H1 (cell line): ENCODE results near the gene ACAD11. TPM values are rescaled to one million over a fixed set of nuclear protein-coding genes. Genes with fewer than 3 reads are reported as not detected.

Experiments used
- CTCF ChIA-PET: fragments of 300-600 bp; sonication (Branson Sonifier 250); formaldehyde crosslinking; loops from one replicate; lab custom pipeline; 2021; ENCODE audit not compliant: partially characterized antibody; lab: Charles Lee
- POLR2A ChIA-PET: fragments of 300-600 bp; sonication (Branson Sonifier 250); formaldehyde crosslinking; loops from one replicate; lab custom pipeline; 2021; ENCODE audit warnings: inconsistent platforms; ENCODE audit not compliant: partially characterized antibody; lab: Charles Lee
- DNase-seq, 2 experiments: peaks; one replicate each; pipeline versions ENCODE4 v3.0.0 to v3.0.0-alpha.2; 2010 to 2022; ENCODE audit warnings: low spot score in 2 of 2, low read depth in 1 of 2, mixed read lengths in 1 of 2
- FAIRE-seq: peaks from 2 replicates; lab custom pipeline; 2011; peaks lifted over from hg19 to GRCh38; lab: Jason Lieb, UNC
- H2AFZ ChIP-seq: 2 replicates; pipeline ENCODE4 v1.8.1; 2012; ENCODE audit warnings: low read length, inconsistent platforms
- H2AK5ac ChIP-seq: 2 replicates; pipeline ENCODE4 v1.6.1; 2013; ENCODE audit warnings: low read depth, low read length
- H2BK120ac ChIP-seq: replicated peaks from 2 replicates; pipeline ENCODE3; 2013; ENCODE audit warnings: low read depth, low read length, inconsistent platforms
- H2BK12ac ChIP-seq: 2 replicates; pipeline ENCODE4 v1.6.1; 2013; ENCODE audit warnings: low read depth, low read length
- H2BK15ac ChIP-seq: 2 replicates; pipeline ENCODE4 v1.6.1; 2013; ENCODE audit warnings: low read length
- H2BK20ac ChIP-seq: 2 replicates; pipeline ENCODE4 v1.6.1; 2013; ENCODE audit warnings: low read length
- H2BK5ac ChIP-seq: 2 replicates; pipeline ENCODE4 v1.6.1; 2013; ENCODE audit warnings: low read depth, low read length
- H3K14ac ChIP-seq: 2 replicates; pipeline ENCODE4 v1.6.1; 2013; ENCODE audit warnings: inconsistent platforms; ENCODE audit not compliant: insufficient read length
- H3K18ac ChIP-seq: 2 replicates; pipeline ENCODE4 v1.6.1; 2013; ENCODE audit warnings: low read length; ENCODE audit errors: extremely low read depth
- H3K23ac ChIP-seq: 2 replicates; pipeline ENCODE4 v1.6.1; 2013; ENCODE audit warnings: inconsistent platforms; ENCODE audit not compliant: insufficient read length
- H3K23me2 ChIP-seq: 2 replicates; pipeline ENCODE4 v1.6.1; 2013; ENCODE audit warnings: low read depth, low read length
- H3K27ac ChIP-seq: 2 replicates; pipeline ENCODE4 v1.6.1; 2011; ENCODE audit warnings: low read depth, low read length, inconsistent platforms
- H3K27me3 ChIP-seq, 4 experiments: replicated peaks in 1 of 4; 1 replicate in 1 of 4; 2 replicates in 3 of 4; pipeline versions ENCODE4 v1.6.1 to v1.8.1; 2011 to 2013; ENCODE audit warnings: low read length in 3 of 4, mild to moderate bottlenecking in 3 of 4, inconsistent platforms in 2 of 4, mixed read lengths in 2 of 4, moderate library complexity in 1 of 4; ENCODE audit not compliant: control insufficient read depth in 3 of 4, insufficient read depth in 3 of 4; ENCODE audit errors: extremely low read depth in 1 of 4
- H3K36me3 ChIP-seq, 4 experiments: 2 replicates each; pipeline versions ENCODE4 v1.6.1 to v1.8.1; 2011 to 2013; ENCODE audit warnings: mild to moderate bottlenecking in 4 of 4, low read length in 3 of 4, moderate library complexity in 2 of 4, control low read depth in 1 of 4, inconsistent platforms in 1 of 4; ENCODE audit not compliant: insufficient read depth in 4 of 4, control insufficient read depth in 2 of 4
- H3K4ac ChIP-seq: replicated peaks from 2 replicates; pipeline ENCODE3; 2013; ENCODE audit warnings: low read length, low read depth, mixed read lengths, inconsistent platforms; ENCODE audit not compliant: insufficient read length
- H3K4me1 ChIP-seq, 4 experiments: replicated peaks in 1 of 4; 1 replicate in 1 of 4; 2 replicates in 3 of 4; pipeline versions ENCODE4 v1.6.1 to v1.8.1; 2011 to 2013; ENCODE audit warnings: low read length in 3 of 4, inconsistent platforms in 2 of 4, mixed read lengths in 1 of 4; ENCODE audit not compliant: insufficient read depth in 4 of 4, control insufficient read depth in 3 of 4
- H3K4me2 ChIP-seq, 2 experiments: 2 replicates each; pipeline versions ENCODE4 v1.6.1 to v1.8.1; 2011 to 2013; ENCODE audit warnings: low read depth in 2 of 2, low read length in 2 of 2, control low read depth in 1 of 2, inconsistent platforms in 1 of 2, mild to moderate bottlenecking in 1 of 2; ENCODE audit not compliant: insufficient read depth in 1 of 2
- H3K4me3 ChIP-seq, 4 experiments: fragments of 200-600, 300-600 bp in 1 of 4; sonication (generic), shearing (Covaris generic), sonication (Bioruptor Twin) in 1 of 4; 2 replicates each; pipeline versions ENCODE4 v1.5.1 to v1.8.1; 2011 to 2016; ENCODE audit warnings: low read length in 4 of 4, low read depth in 3 of 4, control low read depth in 2 of 4, inconsistent platforms in 2 of 4, mild to moderate bottlenecking in 2 of 4, mixed read lengths in 1 of 4, moderate library complexity in 1 of 4; ENCODE audit not compliant: insufficient read depth in 2 of 4; ENCODE audit errors: extremely low read depth in 1 of 4
- H3K56ac ChIP-seq: replicated peaks from 2 replicates; pipeline ENCODE3; 2013; ENCODE audit warnings: low read depth, mild to moderate bottlenecking, mixed read lengths, low read length, inconsistent platforms; ENCODE audit not compliant: insufficient read length
- H3K79me1 ChIP-seq: 2 replicates; pipeline ENCODE4 v1.6.1; 2013; ENCODE audit warnings: low read depth, low read length, control low read depth
- H3K79me2 ChIP-seq, 2 experiments: 2 replicates each; pipeline versions ENCODE4 v1.6.1 to v1.8.1; 2012 to 2013; ENCODE audit warnings: low read length in 2 of 2, mild to moderate bottlenecking in 2 of 2, inconsistent platforms in 1 of 2; ENCODE audit not compliant: insufficient read depth in 2 of 2, control insufficient read depth in 1 of 2
- H3K9ac ChIP-seq, 4 experiments: replicated peaks in 1 of 4; 1 replicate in 1 of 4; 2 replicates in 3 of 4; pipeline versions ENCODE4 v1.6.1 to v1.8.1; 2011 to 2013; ENCODE audit warnings: low read depth in 3 of 4, low read length in 3 of 4, control low read depth in 2 of 4, mild to moderate bottlenecking in 2 of 4, moderate library complexity in 2 of 4, inconsistent platforms in 1 of 4; ENCODE audit errors: extremely low read depth in 1 of 4
- H3K9me3 ChIP-seq, 2 experiments: 2 replicates each; pipeline versions ENCODE4 v1.6.1 to v1.8.1; 2012 to 2013; ENCODE audit warnings: mild to moderate bottlenecking in 2 of 2, moderate library complexity in 2 of 2, control low read depth in 1 of 2, inconsistent platforms in 1 of 2, low read depth in 1 of 2, low read length in 1 of 2, mixed read lengths in 1 of 2; ENCODE audit not compliant: insufficient read depth in 2 of 2
- H4K20me1 ChIP-seq, 2 experiments: replicated peaks in 1 of 2; 2 replicates each; pipeline versions ENCODE3 to v1.8.1; 2011 to 2013; ENCODE audit warnings: inconsistent platforms in 2 of 2, low read length in 2 of 2, mild to moderate bottlenecking in 1 of 2; ENCODE audit not compliant: insufficient read depth in 2 of 2, control insufficient read depth in 1 of 2
- H4K5ac ChIP-seq: 2 replicates; pipeline ENCODE4 v1.6.1; 2013; ENCODE audit warnings: low read length, low read depth, mixed read lengths, inconsistent platforms; ENCODE audit not compliant: insufficient read length
- H4K8ac ChIP-seq: 2 replicates; pipeline ENCODE4 v1.8.0; 2013; ENCODE audit warnings: mild to moderate bottlenecking, moderate library complexity, low read length, inconsistent platforms; ENCODE audit not compliant: insufficient read depth; ENCODE audit errors: extremely low read depth
- H4K91ac ChIP-seq: replicated peaks from 2 replicates; pipeline ENCODE3; 2013; ENCODE audit warnings: low read length, mixed read lengths, inconsistent platforms; ENCODE audit not compliant: insufficient read length
- WGBS, 2 experiments: shearing (Covaris generic) in 1 of 2; methylation state at CpG; one replicate each; pipeline versions ENCODE4 v1.1.6 to v1.1.7; 2013 to 2015; ENCODE audit warnings: low lambda C conversion rate in 2 of 2, mixed read lengths in 2 of 2, inconsistent platforms in 1 of 2, low coverage in 1 of 2, missing lambda C conversion rate in 1 of 2; ENCODE audit not compliant: insufficient replicate concordance in 2 of 2, insufficient coverage in 1 of 2, insufficient read length in 1 of 2; ENCODE audit errors: extremely low coverage in 1 of 2, missing lambda C conversion rate in 1 of 2; 5-methylcytosine and 5-hydroxymethylcytosine counted together
- polyA plus RNA-seq, 7 experiments: library from polyadenylated mRNA; depleted of rRNA in 3 of 7; stranded (reverse) in 5 of 7; unstranded in 2 of 7; fragments of >200 nt in 5 of 7; fragments of 200-250 nt in 2 of 7; gene quantifications; 1 replicate in 5 of 7; 2 replicates in 1 of 7; 4 replicates in 1 of 7; pipeline versions ENCODE4 v1.2.1 to v1.2.3, GENCODE V29; 2011 to 2013; ENCODE audit warnings: missing spikeins in 2 of 7, mixed read lengths in 2 of 7
- total RNA-seq: library from RNA; stranded (reverse); fragmentation: NEBNext Ultra II Directional; extraction: Animal tissue kit (Norgen Biotek cat#: 25700); gene quantifications from 2 replicates; pipeline ENCODE4 v1.2.1, GENCODE V29; 2021
- TF ChIP-seq, protein P1 (sequence below): IDR thresholded peaks from 2 replicates; pipeline ENCODE4 v1.6.1; 2012; ENCODE audit warnings: inconsistent platforms

The ACAD11 gene
- total and polyA plus RNA-seq, 2 of the 8 experiments (the other 6 are each of a cell fraction or from before 2014, with no cell fraction given): 5.5 to 11.0 TPM

- Histone ChIP-seq H2BK15ac (no peak overlapping the region), H3K4me3 (no peak overlapping the region), H2BK120ac (no peak overlapping the region), H3K23ac (no peak overlapping the region), H3K4me1 (no peaks in the 10 kb centered on the region), H3K9me3 (no peaks in the 10 kb centered on the region), H3K79me1 (no peaks in the 10 kb centered on the region), H2BK20ac (no peak overlapping the region), H3K14ac (no peak overlapping the region), H3K4me2 (no peak overlapping the region), H2BK12ac (no peak overlapping the region), H2BK5ac (no peak overlapping the region), H4K8ac (no peak overlapping the region), H3K27me3 (peaks cover 0 to 1% (median 0%) of the 10 kb centered on the region in 4 experiments; a peak in 1 of 7 replicates), H3K4ac (no peak overlapping the region), H3K56ac (no peak overlapping the region), H3K23me2 (no peaks in the 10 kb centered on the region), H3K27ac (no peak overlapping the region), H4K91ac (no peak overlapping the region), H3K18ac (no peak overlapping the region), H3K79me2 (no peaks in the 10 kb centered on the region), H3K36me3 (peaks cover 7 to 63% (median 33%) of the 10 kb centered on the region in 4 experiments; a peak in 7 of 8 replicates), H3K9ac (no peak overlapping the region), H2AFZ (no peak overlapping the region), H4K20me1 (no peaks in the 10 kb centered on the region), H4K5ac (no peak overlapping the region), H2AK5ac (no peak overlapping the region)
- WGBS, 2 experiments: 86% methylated on average over 1 of the region's 1 CpG; no CpG with 5 or more reads in 1 of the 2 experiments
- DNase-seq (no peak), FAIRE-seq (no peak)
- ChIA-PET CTCF (interaction anchor here (0.8 to 1.8 kb wide), 4 partner anchors 9 to 134 kb away, joined by 3 to 4 read pairs (median 4); no protein-coding TSS in a partner anchor), POLR2A (no interaction called here)
- TF ChIP-seq, protein P1, sequence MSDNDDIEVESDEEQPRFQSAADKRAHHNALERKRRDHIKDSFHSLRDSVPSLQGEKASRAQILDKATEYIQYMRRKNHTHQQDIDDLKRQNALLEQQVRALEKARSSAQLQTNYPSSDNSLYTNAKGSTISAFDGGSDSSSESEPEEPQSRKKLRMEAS: no peak
Observed at GRCh38 chr3:132509096-132509495, 150.5 kb downstream of the ACAD11 start.
